Measurements from ENCODE around the gene KCNF1. TPM values are rescaled to one million over a fixed set of nuclear protein-coding genes. Genes with fewer than 3 reads are reported as not detected.

KCNF1 gene
- total and polyA plus RNA-seq, 4 experiments from 2014 or later, result not detected

- peaks cover 2 to 24% of the 10 kb centered on the region in 2 donors for H3K27me3 Mint-ChIP-seq
- peaks cover 28% of the 10 kb centered on the region for H3K4me1 ChIP-seq (ENCODE audit: insufficient read depth, low read length)
- H3K9me3 Mint-ChIP-seq, result no peaks in the 10 kb centered on the region
- ChIA-PET CTCF (ENCODE audit: partially characterized antibody) (interaction anchor here (1.3 kb wide), 3 partner anchors 9 to 30 kb away, joined by 3 to 4 read pairs (median 4); no protein-coding TSS in a partner anchor), POLR2A (ENCODE audit: partially characterized antibody) (no interaction called here)
- no peaks in the 10 kb centered on the region for H3K27me3 ChIP-seq (ENCODE audit: insufficient read depth, low read length)
- no peak overlapping the region for H3K4me3 ChIP-seq (ENCODE audit: low read length in 2 of 2)
- intact Hi-C loops (cut with micrococcal nuclease), result no loop called here
- peak overlapping the region in 1 of 8 donors; percentile 73 for H3K4me3 Mint-ChIP-seq
- no peaks in the 10 kb centered on the region for H3K36me3 Mint-ChIP-seq
- H3K9me3 ChIP-seq (ENCODE audit: control insufficient read depth in 1 of 2, low read length in 2 of 2), result no peaks in the 10 kb centered on the region
- no peaks in the 10 kb centered on the region for H3K36me3 ChIP-seq (ENCODE audit: insufficient read depth, low read length)
- H3K4me1 Mint-ChIP-seq, result peaks cover 19 to 32% (median 23%) of the 10 kb centered on the region in 4 donors
- DNase-seq, result no peak
- no peak overlapping the region for H3K27ac ChIP-seq (ENCODE audit: low read depth, low read length)
- peak overlapping the region in 1 of 7 donors; percentile 29 for H3K27ac Mint-ChIP-seq
These were observed 45.9 kb upstream of the KCNF1 start for GRCh38 chr2:10865841-10866240.

DNA sequence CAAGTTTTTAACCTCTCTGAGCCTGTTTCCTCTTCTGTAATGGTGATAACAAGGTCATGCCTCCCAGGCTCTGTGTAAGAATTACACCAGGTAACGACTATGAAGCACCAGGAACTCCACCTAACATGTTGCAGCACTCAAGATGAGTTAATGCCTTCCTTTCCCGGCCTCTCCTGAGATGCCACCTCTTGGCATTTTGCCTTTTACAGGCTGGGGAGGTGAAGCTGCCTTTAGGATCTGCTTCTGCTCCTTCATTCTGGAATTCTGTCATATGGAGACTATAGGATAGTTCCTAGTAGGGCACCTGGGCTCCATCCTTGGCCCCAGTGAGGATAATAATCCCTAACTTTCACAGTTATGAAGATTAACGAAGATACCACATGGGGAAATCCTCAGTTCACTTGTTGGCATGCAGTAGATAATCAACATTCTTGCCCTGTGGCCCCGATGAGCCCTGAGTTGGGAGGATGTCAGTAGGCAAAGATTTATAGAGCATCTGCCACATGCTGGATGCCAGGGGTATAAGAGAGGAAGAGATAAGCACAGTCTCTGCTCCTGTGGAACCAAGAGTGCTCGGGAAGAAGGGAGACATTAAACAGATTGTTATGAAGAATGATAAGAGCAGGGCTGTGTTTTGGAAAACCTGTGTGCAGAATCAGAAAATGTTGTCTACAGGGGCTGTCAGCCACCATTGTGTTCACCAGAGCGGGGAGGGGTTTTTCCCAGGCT lies 43.9 kb upstream of the KCNF1 start:
- CTCF ChIA-PET (ENCODE audit: partially characterized antibody), result no interaction called here
- H3K9me3 ChIP-seq (ENCODE audit: control insufficient read depth in 1 of 2, low read length in 2 of 2), result no peaks in the 10 kb centered on the region

GRCh38 chr2:10868465-10869314 lies 43.0 kb upstream of the KCNF1 start:
- POLR2A ChIA-PET (ENCODE audit: partially characterized antibody), result no interaction called here
- CTCF ChIA-PET (ENCODE audit: partially characterized antibody), result no interaction called here
- DNase-seq, result no peak
- H3K4me1 Mint-ChIP-seq, result peaks cover 14 to 21% (median 18%) of the 10 kb centered on the region in 4 donors
- no peak overlapping the region for H3K27ac ChIP-seq (ENCODE audit: low read depth, low read length)
- H3K9me3 ChIP-seq (ENCODE audit: control insufficient read depth in 1 of 2, low read length in 2 of 2), result no peaks in the 10 kb centered on the region
- peaks cover 18% of the 10 kb centered on the region for H3K4me1 ChIP-seq (ENCODE audit: insufficient read depth, low read length)
- H3K4me3 ChIP-seq (ENCODE audit: low read length in 2 of 2), result no peak overlapping the region
- no peaks in the 10 kb centered on the region for H3K27me3 ChIP-seq (ENCODE audit: insufficient read depth, low read length)
- intact Hi-C loops (cut with micrococcal nuclease), result no loop called here
- H3K36me3 Mint-ChIP-seq, result peaks cover 0 to 5% of the 10 kb centered on the region in 2 donors
- H3K4me3 Mint-ChIP-seq, result no peak overlapping the region
- H3K9me3 Mint-ChIP-seq, result peaks cover 0 to 15% (median 4%) of the 10 kb centered on the region in 8 donors
- H3K27ac Mint-ChIP-seq, result no peak overlapping the region
- peaks cover 2 to 15% of the 10 kb centered on the region in 2 donors for H3K27me3 Mint-ChIP-seq
- no peaks in the 10 kb centered on the region for H3K36me3 ChIP-seq (ENCODE audit: insufficient read depth, low read length)

More for the DNA sequence above, 43.9 kb upstream of the KCNF1 start:
- POLR2A ChIA-PET (ENCODE audit: partially characterized antibody), result no interaction called here
- Mint-ChIP-seq H3K9me3 (peaks cover 0 to 10% (median 3%) of the 10 kb centered on the region in 8 donors), H3K4me1 (peaks cover 14 to 21% (median 18%) of the 10 kb centered on the region in 4 donors), H3K27me3 (peaks cover 2 to 15% of the 10 kb centered on the region in 2 donors), H3K4me3 (no peak overlapping the region), H3K36me3 (peaks cover 0 to 5% of the 10 kb centered on the region in 2 donors), H3K27ac (no peak overlapping the region)
- Histone ChIP-seq H3K36me3 (ENCODE audit: insufficient read depth, low read length) (no peaks in the 10 kb centered on the region), H3K27ac (ENCODE audit: low read depth, low read length) (no peak overlapping the region), H3K4me1 (ENCODE audit: insufficient read depth, low read length) (peaks cover 18% of the 10 kb centered on the region), H3K4me3 (ENCODE audit: low read length in 2 of 2) (no peak overlapping the region), H3K27me3 (ENCODE audit: insufficient read depth, low read length) (no peaks in the 10 kb centered on the region)
- no peak for DNase-seq
- intact Hi-C loops (cut with micrococcal nuclease), result no loop called here

DNA sequence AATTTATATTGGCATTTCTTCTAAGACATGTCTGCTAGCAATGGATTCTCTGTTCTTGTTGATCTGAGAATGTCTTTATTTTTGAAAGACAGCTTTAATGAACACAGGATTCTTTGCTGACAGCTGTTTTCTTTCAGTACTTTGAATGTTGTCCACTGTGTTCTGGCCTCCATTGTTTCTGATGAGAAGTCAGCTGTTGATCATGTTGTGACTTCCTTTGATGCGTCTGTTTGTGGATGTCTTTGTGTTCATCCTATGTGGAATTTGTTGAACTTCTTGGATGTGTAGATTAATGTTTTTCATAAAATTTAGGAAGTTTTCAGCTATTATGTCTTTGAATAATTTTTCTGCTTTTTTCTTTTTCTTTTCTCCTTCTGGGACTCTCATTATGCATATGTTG lies 39.8 kb upstream of the KCNF1 start:
- Histone ChIP-seq H3K36me3 (ENCODE audit: insufficient read depth, low read length) (no peaks in the 10 kb centered on the region), H3K27me3 (ENCODE audit: insufficient read depth, low read length) (no peaks in the 10 kb centered on the region), H3K4me3 (ENCODE audit: low read length in 2 of 2) (no peak overlapping the region), H3K9me3 (ENCODE audit: control insufficient read depth in 1 of 2, low read length in 2 of 2) (no peaks in the 10 kb centered on the region), H3K4me1 (ENCODE audit: insufficient read depth, low read length) (no peaks in the 10 kb centered on the region), H3K27ac (ENCODE audit: low read depth, low read length) (no peak overlapping the region)
- DNase-seq, result no peak
- Mint-ChIP-seq H3K9me3 (peaks cover 0 to 15% (median 4%) of the 10 kb centered on the region in 8 donors), H3K4me3 (no peak overlapping the region), H3K4me1 (peaks cover 0 to 3% (median 0%) of the 10 kb centered on the region in 4 donors), H3K27me3 (peaks cover 1 to 10% of the 10 kb centered on the region in 2 donors), H3K27ac (no peak overlapping the region), H3K36me3 (peaks cover 0 to 5% of the 10 kb centered on the region in 2 donors)
- CTCF ChIA-PET (ENCODE audit: partially characterized antibody), result no interaction called here
- POLR2A ChIA-PET (ENCODE audit: partially characterized antibody), result no interaction called here
- intact Hi-C loops (cut with micrococcal nuclease), result no loop called here

- Histone ChIP-seq H3K36me3 (ENCODE audit: insufficient read depth, low read length) (no peaks in the 10 kb centered on the region), H3K27ac (ENCODE audit: low read depth, low read length) (no peak overlapping the region)
- CTCF ChIA-PET (ENCODE audit: partially characterized antibody), result interaction anchor here (1.5 kb wide), 1 partner anchor 9 kb away, joined by 4 read pairs; no protein-coding TSS in a partner anchor
These were observed 38.6 kb upstream of the KCNF1 start for GRCh38 chr2:10873171-10873570.

DNA sequence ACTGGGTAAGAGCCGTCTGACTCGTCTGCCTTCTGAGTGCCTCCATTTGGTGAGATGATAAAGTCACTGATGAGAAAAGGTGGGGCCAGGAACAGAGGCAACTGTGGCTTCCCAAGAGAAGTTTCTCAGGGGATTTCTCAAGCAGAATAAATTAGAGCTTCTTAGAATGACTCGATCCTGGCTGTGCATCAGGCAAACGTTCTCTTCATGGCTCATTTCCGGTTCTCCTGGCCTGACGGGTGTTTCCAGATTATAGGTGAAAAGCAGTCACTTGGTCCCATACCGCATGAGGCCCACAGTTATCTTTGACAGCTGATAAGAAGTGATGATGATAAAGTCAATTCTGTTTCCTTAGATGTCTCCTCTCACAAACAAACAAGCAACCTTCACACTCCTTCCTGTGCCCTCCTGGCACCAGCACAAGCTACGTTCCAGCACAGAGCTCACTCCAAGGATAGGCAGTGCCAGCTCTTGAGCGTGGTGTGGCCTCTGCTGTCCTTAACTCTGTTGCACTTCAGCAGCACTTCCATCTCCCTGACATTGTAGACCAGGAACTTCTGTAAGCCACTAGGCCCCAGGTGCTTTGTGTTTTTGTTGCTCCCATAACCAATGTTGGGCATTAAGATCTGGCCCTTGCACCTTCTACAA lies 37.8 kb upstream of the KCNF1 start:
- Histone ChIP-seq H3K27me3 (ENCODE audit: insufficient read depth, low read length) (no peaks in the 10 kb centered on the region), H3K36me3 (ENCODE audit: insufficient read depth, low read length) (no peaks in the 10 kb centered on the region), H3K4me3 (ENCODE audit: low read length in 2 of 2) (no peak overlapping the region), H3K27ac (ENCODE audit: low read depth, low read length) (no peak overlapping the region), H3K9me3 (ENCODE audit: control insufficient read depth in 1 of 2, low read length in 2 of 2) (no peaks in the 10 kb centered on the region), H3K4me1 (ENCODE audit: insufficient read depth, low read length) (no peaks in the 10 kb centered on the region)
- no peak for DNase-seq
- ChIA-PET POLR2A (ENCODE audit: partially characterized antibody) (no interaction called here), CTCF (ENCODE audit: partially characterized antibody) (interaction anchor here (1.5 kb wide), 1 partner anchor 9 kb away, joined by 4 read pairs; no protein-coding TSS in a partner anchor)
- peaks cover 0 to 5% of the 10 kb centered on the region in 2 donors for H3K36me3 Mint-ChIP-seq
- H3K27me3 Mint-ChIP-seq, result peaks cover 1 to 15% of the 10 kb centered on the region in 2 donors
- peak overlapping the region in 1 of 7 donors; percentile 37 for H3K27ac Mint-ChIP-seq
- peaks cover 0 to 6% (median 1%) of the 10 kb centered on the region in 4 donors for H3K4me1 Mint-ChIP-seq
- peaks cover 0 to 15% (median 4%) of the 10 kb centered on the region in 8 donors for H3K9me3 Mint-ChIP-seq
- intact Hi-C loops (cut with micrococcal nuclease), result no loop called here
- H3K4me3 Mint-ChIP-seq, result peak overlapping the region in 1 of 8 donors; percentile 45

More at GRCh38 chr2:10873171-10873570, 38.6 kb upstream of the KCNF1 start:
- Histone ChIP-seq H3K27me3 (ENCODE audit: insufficient read depth, low read length) (no peaks in the 10 kb centered on the region), H3K9me3 (ENCODE audit: control insufficient read depth in 1 of 2, low read length in 2 of 2) (no peaks in the 10 kb centered on the region), H3K4me1 (ENCODE audit: insufficient read depth, low read length) (no peaks in the 10 kb centered on the region), H3K4me3 (ENCODE audit: low read length in 2 of 2) (no peak overlapping the region)
- no peak for DNase-seq
- H3K27ac Mint-ChIP-seq, result no peak overlapping the region
- peaks cover 0 to 5% of the 10 kb centered on the region in 2 donors for H3K36me3 Mint-ChIP-seq
- H3K4me3 Mint-ChIP-seq, result no peak overlapping the region
- H3K4me1 Mint-ChIP-seq, result peaks cover 0 to 6% (median 1%) of the 10 kb centered on the region in 4 donors
- peaks cover 0 to 15% (median 4%) of the 10 kb centered on the region in 8 donors for H3K9me3 Mint-ChIP-seq
- intact Hi-C loops (cut with micrococcal nuclease), result no loop called here
- H3K27me3 Mint-ChIP-seq, result peaks cover 1 to 13% of the 10 kb centered on the region in 2 donors
- POLR2A ChIA-PET (ENCODE audit: partially characterized antibody), result no interaction called here

All from CD4-positive, alpha-beta memory T cell (primary cell).